ACC112 (cell line): Measurements from ENCODE around the gene CDK15.
"Not testable (repeated sequence)": the region's sequence is repeated elsewhere in the genome, so short reads cannot be mapped to it uniquely, and the experiment has no call there.

Source experiments
- H2AFZ ChIP-seq: fragments of 200-600 bp; sonication (generic); one replicate; pipeline ENCODE4 v1.6.0; 2017; ENCODE audit warnings: antibody characterized with exemption, low read length; ENCODE audit not compliant: unreplicated experiment
- H3K27ac ChIP-seq: fragments of 200-600 bp; sonication (generic); 2 replicates; pipeline ENCODE4 v1.5.1; 2014; ENCODE audit warnings: low read depth, mild to moderate bottlenecking, antibody characterized with exemption, low read length, moderate library complexity
- H3K27me3 ChIP-seq: fragments of 200-600 bp; sonication (generic); 2 replicates; pipeline ENCODE4 v1.6.1; 2014; ENCODE audit warnings: mild to moderate bottlenecking, antibody characterized with exemption, low read length, moderate library complexity, mixed read lengths; ENCODE audit not compliant: insufficient read depth
- H3K36me3 ChIP-seq: fragments of 200-600 bp; sonication (generic); 2 replicates; pipeline ENCODE4 v1.6.1; 2016; ENCODE audit warnings: mild to moderate bottlenecking, antibody characterized with exemption, low read length, moderate library complexity, mixed read lengths; ENCODE audit not compliant: insufficient read depth
- H3K4me1 ChIP-seq: fragments of 200-600 bp; sonication (generic); one replicate; pipeline ENCODE4 v1.6.1; 2016; ENCODE audit warnings: low read length, mixed read lengths; ENCODE audit not compliant: insufficient read depth, unreplicated experiment, control insufficient read depth
- H3K4me3 ChIP-seq: fragments of 200-600 bp; sonication (generic); 2 replicates; pipeline ENCODE4 v1.5.1; 2014; ENCODE audit warnings: mild to moderate bottlenecking, low read depth, low read length
- H3K79me2 ChIP-seq: fragments of 200-600 bp; sonication (generic); one replicate; pipeline ENCODE4 v1.6.0; 2016; ENCODE audit warnings: low read length; ENCODE audit not compliant: control insufficient read depth, unreplicated experiment, insufficient read depth

CDK15 gene

GRCh38 chr2:201828220-201828619 is 21.9 kb downstream of the CDK15 start:
- no peaks in the 10 kb centered on the region for H3K4me1 ChIP-seq
- no peaks in the 10 kb centered on the region for H3K36me3 ChIP-seq
- no peak overlapping the region for H2AFZ ChIP-seq
- no peaks in the 10 kb centered on the region for H3K27me3 ChIP-seq
- H3K79me2 ChIP-seq, result no peaks in the 10 kb centered on the region
- H3K4me3 ChIP-seq, result no peak overlapping the region
- H3K27ac ChIP-seq, result no peak overlapping the region

- no peaks in the 10 kb centered on the region for H3K36me3 ChIP-seq
- no peak overlapping the region for H3K27ac ChIP-seq
- H2AFZ ChIP-seq, result no peak overlapping the region
- no peaks in the 10 kb centered on the region for H3K27me3 ChIP-seq
- no peak overlapping the region for H3K4me3 ChIP-seq
- no peaks in the 10 kb centered on the region for H3K79me2 ChIP-seq
- H3K4me1 ChIP-seq, result no peaks in the 10 kb centered on the region
Measured at GRCh38 chr2:201830666-201831065, 24.3 kb downstream of the CDK15 start.

- Histone ChIP-seq H3K4me1 (no peaks in the 10 kb centered on the region), H3K4me3 (no peak overlapping the region), H3K36me3 (no peaks in the 10 kb centered on the region), H3K27ac (no peak overlapping the region), H2AFZ (no peak overlapping the region), H3K27me3 (no peaks in the 10 kb centered on the region), H3K79me2 (no peaks in the 10 kb centered on the region)
Measured at GRCh38 chr2:201831469-201831868, 25.1 kb downstream of the CDK15 start.

GRCh38 chr2:201833781-201834180 is 27.4 kb downstream of the CDK15 start:
- Histone ChIP-seq H3K4me3 (no peak overlapping the region), H3K79me2 (no peaks in the 10 kb centered on the region), H3K36me3 (no peaks in the 10 kb centered on the region), H3K27me3 (no peaks in the 10 kb centered on the region), H3K4me1 (no peaks in the 10 kb centered on the region), H3K27ac (no peak overlapping the region), H2AFZ (no peak overlapping the region)

GRCh38 chr2:201835066-201835465 is 28.7 kb downstream of the CDK15 start:
- H3K4me1 ChIP-seq, result peaks cover 3% of the 10 kb centered on the region
- no peak overlapping the region for H2AFZ ChIP-seq
- no peaks in the 10 kb centered on the region for H3K36me3 ChIP-seq
- H3K79me2 ChIP-seq, result no peaks in the 10 kb centered on the region
- H3K4me3 ChIP-seq, result no peak overlapping the region
- H3K27me3 ChIP-seq, result no peaks in the 10 kb centered on the region
- H3K27ac ChIP-seq, result no peak overlapping the region

GRCh38 chr2:201837391-201837790 is 31.1 kb downstream of the CDK15 start:
- Histone ChIP-seq H2AFZ (no peak overlapping the region), H3K27me3 (no peaks in the 10 kb centered on the region), H3K27ac (no peak overlapping the region), H3K4me1 (peaks cover 3% of the 10 kb centered on the region), H3K79me2 (no peaks in the 10 kb centered on the region), H3K4me3 (no peak overlapping the region), H3K36me3 (peaks cover 11% of the 10 kb centered on the region)

- H3K4me3 ChIP-seq, result no peak overlapping the region
- peaks cover 11% of the 10 kb centered on the region for H3K36me3 ChIP-seq
- H3K27me3 ChIP-seq, result no peaks in the 10 kb centered on the region
- no peaks in the 10 kb centered on the region for H3K79me2 ChIP-seq
- H2AFZ ChIP-seq, result no peak overlapping the region
- H3K4me1 ChIP-seq, result peaks cover 3% of the 10 kb centered on the region
- H3K27ac ChIP-seq, result no peak overlapping the region
Measured at GRCh38 chr2:201837824-201838431, 31.6 kb downstream of the CDK15 start.

- H3K4me3 ChIP-seq, result no peak overlapping the region
- H3K27ac ChIP-seq, result no peak overlapping the region
- peaks cover 3% of the 10 kb centered on the region for H3K4me1 ChIP-seq
- no peaks in the 10 kb centered on the region for H3K79me2 ChIP-seq
- H2AFZ ChIP-seq, result no peak overlapping the region
- H3K27me3 ChIP-seq, result no peaks in the 10 kb centered on the region
- peaks cover 11% of the 10 kb centered on the region for H3K36me3 ChIP-seq
Measured at GRCh38 chr2:201839727-201840126, 33.4 kb downstream of the CDK15 start.

- no peaks in the 10 kb centered on the region for H3K79me2 ChIP-seq
- no peak overlapping the region for H3K4me3 ChIP-seq
- H3K27ac ChIP-seq, result no peak overlapping the region
- no peak overlapping the region for H2AFZ ChIP-seq
- H3K4me1 ChIP-seq, result peaks cover 3% of the 10 kb centered on the region
- H3K36me3 ChIP-seq, result peaks cover 11% of the 10 kb centered on the region
- no peaks in the 10 kb centered on the region for H3K27me3 ChIP-seq
Measured at GRCh38 chr2:201840726-201841125, 34.4 kb downstream of the CDK15 start.

GRCh38 chr2:201842131-201842860 is 36.0 kb downstream of the CDK15 start:
- Histone ChIP-seq H3K36me3 (peaks cover 11% of the 10 kb centered on the region), H3K27ac (no peak overlapping the region), H3K27me3 (no peaks in the 10 kb centered on the region), H3K4me1 (peaks cover 3% of the 10 kb centered on the region), H2AFZ (no peak overlapping the region), H3K79me2 (no peaks in the 10 kb centered on the region), H3K4me3 (no peak overlapping the region)

- not testable (repeated sequence) for H3K4me3 ChIP-seq, H3K27me3 ChIP-seq, H3K27ac ChIP-seq, H3K79me2 ChIP-seq, H3K4me1 ChIP-seq, H2AFZ ChIP-seq
- H3K36me3 ChIP-seq, result peaks cover 11% of the 10 kb centered on the region
Measured at GRCh38 chr2:201844922-201845321, 38.6 kb downstream of the CDK15 start.
